Measurements from ENCODE around the gene MYL3. TPM values are rescaled to one million over a fixed set of nuclear protein-coding genes. Genes with fewer than 3 reads are reported as not detected.

Gene MYL3
- polyA plus RNA-seq, 1 experiment, result not detected

DNA sequence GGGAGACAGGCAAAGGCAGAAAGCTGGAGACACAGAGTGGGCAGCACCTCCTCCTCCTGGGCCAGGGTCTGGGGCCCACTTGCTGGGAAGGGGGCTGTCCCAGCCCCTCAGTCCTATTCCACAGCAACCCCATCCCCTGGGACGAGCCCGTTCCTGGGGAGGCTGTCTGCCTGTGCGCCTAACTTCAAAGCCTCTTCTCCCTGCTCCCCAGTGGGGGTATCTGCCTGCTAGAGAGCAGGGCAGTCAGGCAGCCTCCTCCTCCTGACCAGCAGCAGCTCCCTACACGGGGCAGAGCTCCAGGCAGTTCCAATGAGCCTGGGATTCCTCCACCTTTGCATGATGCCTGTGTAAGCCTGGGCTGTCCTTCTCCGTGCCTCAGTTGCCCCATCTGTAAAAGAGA, 21.2 kb upstream of the MYL3 start:
- H3K27me3 ChIP-seq (ENCODE audit: control insufficient read depth, insufficient read depth, low read length), result peaks cover 79% of the 10 kb centered on the region
- no peak for DNase-seq (ENCODE audit: low read depth, low spot score)
- no peaks in the 10 kb centered on the region; the same call in 1 of the 2 replicates for H3K9me3 ChIP-seq (ENCODE audit: control insufficient read depth, insufficient read depth, low read length)
- TF ChIP-seq CTCF (IDR thresholded peaks at IDR 0.05; ENCODE audit: low read depth, low read length), result no peak
- no peak overlapping the region for H3K4me3 ChIP-seq (ENCODE audit: low read depth, low read length)
- ChIA-PET CTCF (interaction anchor here (2.3 kb wide), 1 partner anchor 10 kb away, joined by 9 read pairs; no protein-coding TSS in a partner anchor), POLR2A (no interaction called here)
- H3K27ac ChIP-seq (ENCODE audit: low read depth, low read length), result no peak overlapping the region

DNA sequence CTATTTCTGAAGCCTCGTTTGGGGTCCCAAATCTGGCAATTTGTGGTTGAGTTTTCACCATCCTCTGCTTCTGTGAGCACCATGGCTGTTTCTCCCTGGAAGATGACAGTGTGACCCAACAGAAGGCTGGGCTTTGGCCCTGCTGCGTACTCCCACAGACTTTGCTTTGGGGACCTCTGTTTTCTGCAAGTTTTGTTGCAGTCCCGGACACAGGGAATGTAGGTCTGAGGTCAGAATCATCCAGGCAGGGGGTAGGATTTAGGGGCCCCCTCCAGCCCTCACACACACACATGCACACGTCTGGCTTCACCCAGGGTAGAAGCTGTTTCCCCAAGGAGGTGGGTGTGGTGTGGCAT, 20.6 kb upstream of the MYL3 start:
- DNase-seq (ENCODE audit: low read depth, low spot score), result no peak
- ChIA-PET CTCF (no interaction called here), POLR2A (no interaction called here)
- H3K27ac ChIP-seq (ENCODE audit: low read depth, low read length), result no peak overlapping the region
- H3K4me3 ChIP-seq (ENCODE audit: low read depth, low read length), result no peak overlapping the region
- H3K9me3 ChIP-seq (ENCODE audit: control insufficient read depth, insufficient read depth, low read length), result no peaks in the 10 kb centered on the region; the same call in 1 of the 2 replicates
- peaks cover 73% of the 10 kb centered on the region for H3K27me3 ChIP-seq (ENCODE audit: control insufficient read depth, insufficient read depth, low read length)
- TF ChIP-seq CTCF (IDR thresholded peaks at IDR 0.05; ENCODE audit: low read depth, low read length), result no peak

DNA sequence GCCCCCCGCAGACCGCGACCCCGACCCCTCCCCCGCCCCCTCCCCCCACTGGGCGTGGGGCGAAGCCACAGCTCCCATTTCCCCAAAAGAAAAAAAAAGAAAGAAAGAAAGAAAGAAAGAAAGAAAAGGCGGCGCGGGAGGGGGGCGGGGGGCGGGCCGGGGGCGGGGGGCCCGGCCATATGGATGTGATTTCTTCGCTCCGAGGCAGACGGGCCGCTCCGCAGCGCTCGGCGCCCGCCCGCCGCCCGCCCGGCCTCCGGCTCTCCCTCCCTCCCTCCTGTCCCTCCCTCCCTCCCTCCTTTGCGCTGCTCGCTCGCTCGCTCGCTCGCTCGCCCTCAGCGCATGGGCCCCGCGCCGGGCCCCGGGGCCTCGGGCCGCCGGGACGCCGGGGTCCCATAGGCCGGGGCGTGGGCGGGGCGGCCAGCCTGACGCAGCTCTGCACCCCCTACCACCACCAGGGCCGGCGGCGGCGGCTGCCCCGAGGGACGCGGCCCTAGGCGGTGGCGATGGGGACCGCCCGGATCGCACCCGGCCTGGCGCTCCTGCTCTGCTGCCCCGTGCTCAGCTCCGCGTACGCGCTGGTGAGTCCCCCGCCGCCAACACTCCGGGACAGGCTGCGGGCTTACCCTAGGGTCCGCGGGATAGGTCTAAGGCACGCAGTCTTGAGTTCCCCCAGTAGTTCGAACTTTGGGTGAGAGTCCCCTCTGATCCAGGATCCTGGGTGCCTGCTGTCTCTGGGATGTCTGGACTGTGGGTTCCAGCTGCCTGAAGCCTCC, 20.0 kb upstream of the MYL3 start:
- TF ChIP-seq CTCF (IDR thresholded peaks at IDR 0.05; ENCODE audit: low read depth, low read length), result no peak
- Histone ChIP-seq H3K27me3 (ENCODE audit: control insufficient read depth, insufficient read depth, low read length) (peaks cover 68% of the 10 kb centered on the region), H3K4me3 (ENCODE audit: low read depth, low read length) (peak overlapping the region; percentile 49; the same call in 1 of the 2 replicates), H3K9me3 (ENCODE audit: control insufficient read depth, insufficient read depth, low read length) (no peaks in the 10 kb centered on the region; the same call in 1 of the 2 replicates), H3K27ac (ENCODE audit: low read depth, low read length) (no peak overlapping the region)
- no peak for DNase-seq (ENCODE audit: low read depth, low spot score)
- CTCF ChIA-PET, result interaction anchor here (0.6 to 2.8 kb wide), 4 partner anchors 12 to 241 kb away, joined by 3 to 12 read pairs (median 6); no protein-coding TSS in a partner anchor
- POLR2A ChIA-PET, result no interaction called here

DNA sequence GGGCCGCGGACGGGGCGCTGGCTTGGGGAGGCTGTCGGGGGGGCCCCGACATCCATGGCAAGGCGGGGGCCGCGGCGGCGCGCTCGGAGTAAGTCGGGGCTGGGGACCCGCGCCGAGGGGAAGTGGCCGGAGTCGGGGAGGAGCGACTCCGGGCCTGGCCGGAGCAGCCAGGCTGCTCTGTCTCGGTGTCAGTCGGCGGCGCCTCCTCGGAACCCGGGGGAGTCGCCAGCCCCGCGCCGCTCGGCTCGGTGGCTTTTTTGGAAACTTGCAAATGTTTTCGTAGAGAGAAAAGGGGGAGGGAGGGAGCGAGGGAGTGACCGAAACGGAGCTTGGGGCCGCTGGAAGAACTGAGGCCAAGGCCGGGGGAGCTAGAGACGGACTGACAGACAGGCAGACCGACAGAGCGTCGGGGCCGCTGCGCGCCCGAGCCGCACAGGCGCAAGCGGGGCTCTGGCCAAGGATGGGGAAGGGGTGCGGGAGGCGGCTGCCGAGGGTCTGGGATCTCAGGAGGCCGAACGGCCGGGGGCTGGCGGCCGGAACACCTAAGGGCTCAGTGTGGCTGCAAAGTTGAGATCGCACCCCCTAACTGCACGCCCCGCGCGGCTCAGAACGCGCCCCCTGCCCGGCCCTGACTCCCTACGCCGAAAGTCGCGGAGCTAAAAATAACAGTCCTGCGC, 19.3 kb upstream of the MYL3 start:
- H3K27ac ChIP-seq (ENCODE audit: low read depth, low read length), result no peak overlapping the region
- TF ChIP-seq CTCF (IDR thresholded peaks at IDR 0.05; ENCODE audit: low read depth, low read length), result no peak
- H3K4me3 ChIP-seq (ENCODE audit: low read depth, low read length), result peak overlapping the region; percentile 49
- no peaks in the 10 kb centered on the region; the same call in 1 of the 2 replicates for H3K9me3 ChIP-seq (ENCODE audit: control insufficient read depth, insufficient read depth, low read length)
- H3K27me3 ChIP-seq (ENCODE audit: control insufficient read depth, insufficient read depth, low read length), result peaks cover 61% of the 10 kb centered on the region
- CTCF ChIA-PET, result interaction anchor here (0.6 to 2.8 kb wide), 5 partner anchors 13 to 420 kb away, joined by 3 to 12 read pairs (median 5); no protein-coding TSS in a partner anchor
- DNase-seq (ENCODE audit: low read depth, low spot score), result no peak
- POLR2A ChIA-PET, result no interaction called here

All from AG04450 (cell line).